ENCODE data around the gene COBLL1. TPM values are rescaled to one million over a fixed set of nuclear protein-coding genes. Genes with fewer than 3 reads are reported as not detected.

COBLL1 gene
- total RNA-seq, 1 experiment from 2014 or later: 3.5 TPM

DNA sequence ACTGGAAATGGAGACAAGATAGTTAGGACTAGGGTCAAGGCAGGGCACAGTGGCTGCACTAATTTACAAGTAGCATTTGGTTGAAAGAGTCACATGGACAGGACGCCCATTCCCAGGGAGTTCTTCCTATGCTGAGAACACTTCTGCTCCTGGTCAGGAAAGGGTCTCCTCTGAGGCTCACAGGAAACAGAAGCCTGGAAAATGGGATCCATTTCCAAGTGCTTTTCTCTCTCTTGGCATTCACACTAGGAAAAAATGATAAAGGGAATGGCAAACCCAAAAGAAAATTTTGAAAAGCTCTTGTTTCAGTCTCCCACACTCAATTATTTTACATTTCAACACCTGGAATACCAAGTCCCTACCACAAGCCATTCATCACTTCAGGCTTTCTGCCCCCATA is 88.7 kb downstream of the COBLL1 start:
- DNase-seq: no peak

DNA sequence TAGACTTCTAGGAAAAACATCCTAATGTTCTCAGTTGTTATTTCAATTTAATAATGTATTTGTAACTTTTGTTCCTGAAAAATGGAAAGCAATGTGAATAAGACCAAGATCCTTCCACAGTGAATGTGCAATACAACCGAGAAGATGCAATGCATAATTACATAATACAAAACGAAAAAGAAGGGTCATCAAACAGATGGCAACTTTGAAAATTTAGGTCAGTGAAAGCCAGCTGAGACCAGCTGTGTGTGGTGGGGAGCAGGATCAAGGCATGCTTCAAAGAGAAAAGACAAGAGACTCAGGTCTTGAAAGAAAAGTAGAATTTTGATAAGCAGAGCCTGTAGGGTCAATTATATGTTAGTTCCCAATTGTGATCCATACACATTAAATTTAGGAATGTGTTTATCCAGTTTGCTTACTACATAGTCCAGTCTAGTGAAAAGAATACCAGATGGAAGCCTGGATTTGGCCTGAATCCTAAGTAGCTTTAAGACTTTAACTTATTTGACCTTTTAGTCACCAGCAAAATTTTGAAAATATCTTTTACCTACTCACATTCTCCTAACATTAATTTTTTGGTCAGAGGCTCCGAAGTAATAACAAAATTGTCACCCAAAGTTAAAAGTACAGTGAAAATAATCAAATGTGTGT is 93.7 kb downstream of the COBLL1 start:
- Histone ChIP-seq H3K27me3 (ENCODE audit: control insufficient read depth, insufficient read depth, low read length) (no peaks in the 10 kb centered on the region), H3K4me3 (ENCODE audit: insufficient read depth, low read depth, low read length) (no peak overlapping the region), H3K36me3 (replicated peaks; ENCODE audit: control insufficient read depth, insufficient read depth, low read length) (no peaks in the 10 kb centered on the region)
- no peak for DNase-seq

More for the DNA sequence above, 88.7 kb downstream of the COBLL1 start:
- H3K4me3 ChIP-seq (ENCODE audit: insufficient read depth, low read depth, low read length): no peak overlapping the region
- no peaks in the 10 kb centered on the region for H3K36me3 ChIP-seq (replicated peaks; ENCODE audit: control insufficient read depth, insufficient read depth, low read length)
- no peaks in the 10 kb centered on the region for H3K27me3 ChIP-seq (ENCODE audit: control insufficient read depth, insufficient read depth, low read length)

DNA sequence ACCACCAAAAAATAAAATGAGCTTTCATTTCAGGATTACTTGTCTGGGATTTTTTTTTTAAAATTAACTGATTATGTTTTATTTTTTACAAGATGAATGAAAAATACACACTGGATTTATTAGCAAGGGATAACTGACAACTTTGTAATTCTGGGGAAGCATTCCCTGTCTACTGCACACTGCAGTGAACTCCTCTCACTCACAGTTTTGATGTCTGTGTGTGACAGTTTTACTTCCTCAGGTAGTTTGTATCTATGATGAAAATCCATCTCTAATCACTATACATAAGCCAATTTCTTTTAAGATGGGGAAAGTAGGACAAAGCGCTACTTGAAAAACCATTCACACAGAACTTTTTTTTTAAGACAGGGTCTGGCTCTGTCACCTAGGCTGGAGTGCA is 94.5 kb downstream of the COBLL1 start:
- no peaks in the 10 kb centered on the region for H3K27me3 ChIP-seq (ENCODE audit: control insufficient read depth, insufficient read depth, low read length)
- H3K36me3 ChIP-seq (replicated peaks; ENCODE audit: control insufficient read depth, insufficient read depth, low read length): no peaks in the 10 kb centered on the region
- no peak for DNase-seq
- no peak overlapping the region for H3K4me3 ChIP-seq (ENCODE audit: insufficient read depth, low read depth, low read length)

DNA sequence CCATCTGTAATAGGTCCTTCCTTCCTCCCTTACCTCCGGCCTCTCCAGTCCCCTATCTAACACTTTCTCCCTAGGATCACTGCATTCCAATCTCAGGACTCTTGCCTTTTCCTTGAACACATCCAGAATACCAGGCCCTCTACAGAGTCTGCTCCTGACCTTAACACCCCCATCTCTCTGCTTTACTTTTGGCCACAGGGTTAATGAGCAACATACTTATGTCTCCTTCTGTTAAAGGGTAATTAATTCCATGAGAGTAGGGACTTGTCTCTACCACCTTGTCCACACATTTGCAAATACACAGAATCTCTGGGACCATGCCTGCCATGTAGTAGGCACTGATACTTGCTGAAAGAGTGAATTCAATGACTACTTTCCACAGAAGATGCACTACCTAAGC is 94.9 kb downstream of the COBLL1 start:
- Histone ChIP-seq H3K4me3 (ENCODE audit: insufficient read depth, low read depth, low read length) (no peak overlapping the region), H3K36me3 (replicated peaks; ENCODE audit: control insufficient read depth, insufficient read depth, low read length) (no peaks in the 10 kb centered on the region), H3K27me3 (ENCODE audit: control insufficient read depth, insufficient read depth, low read length) (no peaks in the 10 kb centered on the region)
- DNase-seq: no peak

DNA sequence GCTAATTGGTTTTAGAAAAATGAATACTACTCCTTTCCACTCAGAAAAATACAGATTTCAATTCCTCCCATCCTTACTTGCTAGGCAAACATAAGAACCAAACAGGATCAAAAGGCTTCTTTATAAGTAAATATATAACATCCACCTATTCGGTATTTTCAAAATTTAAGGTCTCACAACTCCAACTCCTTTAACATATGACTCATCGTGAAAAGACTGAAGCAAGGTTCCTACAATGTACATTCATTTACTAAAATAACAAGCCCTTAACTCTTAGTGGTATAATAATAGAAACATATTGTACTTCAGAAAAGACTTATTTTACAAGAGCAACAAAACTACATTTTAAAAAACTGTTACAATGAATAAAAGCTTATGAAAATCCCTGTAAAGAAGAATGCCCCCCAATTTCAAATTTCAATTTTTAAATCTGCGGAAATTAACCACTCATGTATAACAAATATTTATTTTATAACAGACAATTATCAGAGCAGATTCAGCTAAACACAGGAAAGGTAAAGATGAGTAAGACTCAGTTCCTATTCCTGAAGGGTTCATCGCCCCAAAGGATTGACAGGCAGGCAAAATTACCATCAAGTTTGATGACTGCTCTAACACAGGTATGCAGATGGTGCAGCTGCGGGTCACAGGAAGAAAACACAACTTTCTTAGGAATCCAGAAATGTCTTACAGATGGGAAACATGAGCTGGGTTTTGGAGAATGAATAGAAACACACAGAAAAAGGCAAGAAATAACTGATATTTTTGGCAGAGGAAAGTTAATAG is 96.4 kb downstream of the COBLL1 start:
- Histone ChIP-seq H3K27me3 (ENCODE audit: control insufficient read depth, insufficient read depth, low read length) (no peaks in the 10 kb centered on the region), H3K4me3 (ENCODE audit: insufficient read depth, low read depth, low read length) (no peak overlapping the region)
- DNase-seq: no peak

DNA sequence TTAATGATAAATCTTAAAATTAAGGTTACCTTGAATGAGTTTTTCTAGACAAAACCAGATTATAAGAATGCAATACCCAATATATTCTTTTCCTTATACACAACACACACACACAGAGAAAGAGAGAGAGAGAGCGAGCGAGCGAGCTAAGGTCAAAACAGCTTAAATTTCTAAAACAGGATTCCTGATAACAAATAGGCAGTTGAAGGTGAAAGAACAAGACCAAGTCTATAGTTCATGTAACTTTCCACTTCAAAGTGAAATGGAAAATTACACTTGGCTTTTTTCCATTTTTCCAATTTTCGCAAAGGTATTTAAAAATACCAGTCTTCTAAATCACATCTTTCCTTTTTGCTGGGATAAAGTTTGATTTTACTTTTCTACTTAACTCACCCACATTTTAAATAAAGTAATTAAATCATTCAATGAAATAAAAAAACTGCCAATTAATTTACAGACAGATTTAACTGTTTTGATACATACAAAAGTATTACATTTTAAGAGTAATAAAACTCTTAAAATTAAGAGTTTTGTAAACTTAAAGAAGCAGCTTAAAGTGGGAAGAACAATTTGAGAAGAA is 98.8 kb downstream of the COBLL1 start:
- H3K36me3 ChIP-seq (replicated peaks; ENCODE audit: control insufficient read depth, insufficient read depth, low read length): no peaks in the 10 kb centered on the region
- no peak overlapping the region for H3K4me3 ChIP-seq (ENCODE audit: insufficient read depth, low read depth, low read length)
- no peaks in the 10 kb centered on the region for H3K27me3 ChIP-seq (ENCODE audit: control insufficient read depth, insufficient read depth, low read length)
- no peak for DNase-seq

More for the DNA sequence above, 96.4 kb downstream of the COBLL1 start:
- H3K36me3 ChIP-seq (replicated peaks; ENCODE audit: control insufficient read depth, insufficient read depth, low read length): no peaks in the 10 kb centered on the region

DNA sequence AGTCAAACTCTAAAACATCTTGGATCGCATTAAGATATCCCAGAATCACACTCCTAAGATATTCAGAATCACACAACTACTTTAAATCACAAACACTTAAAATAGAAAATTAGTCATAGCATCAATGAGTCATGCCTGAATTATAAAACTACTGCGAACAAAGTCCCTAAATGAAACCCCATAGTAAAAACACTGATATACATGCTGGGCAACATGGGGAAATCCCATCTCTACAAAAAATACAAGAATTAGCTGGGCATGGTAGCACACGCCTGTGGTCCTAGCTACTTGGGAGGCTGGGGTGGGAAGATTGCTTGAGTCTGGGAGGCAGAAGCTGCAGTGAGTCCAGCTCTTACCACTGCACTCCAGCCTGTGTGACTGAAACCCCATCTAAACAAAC is 101.7 kb downstream of the COBLL1 start:
- H3K36me3 ChIP-seq (replicated peaks; ENCODE audit: control insufficient read depth, insufficient read depth, low read length): no peaks in the 10 kb centered on the region
- H3K4me3 ChIP-seq (ENCODE audit: insufficient read depth, low read depth, low read length): no peak overlapping the region
- DNase-seq: no peak
- H3K27me3 ChIP-seq (ENCODE audit: control insufficient read depth, insufficient read depth, low read length): no peaks in the 10 kb centered on the region

DNA sequence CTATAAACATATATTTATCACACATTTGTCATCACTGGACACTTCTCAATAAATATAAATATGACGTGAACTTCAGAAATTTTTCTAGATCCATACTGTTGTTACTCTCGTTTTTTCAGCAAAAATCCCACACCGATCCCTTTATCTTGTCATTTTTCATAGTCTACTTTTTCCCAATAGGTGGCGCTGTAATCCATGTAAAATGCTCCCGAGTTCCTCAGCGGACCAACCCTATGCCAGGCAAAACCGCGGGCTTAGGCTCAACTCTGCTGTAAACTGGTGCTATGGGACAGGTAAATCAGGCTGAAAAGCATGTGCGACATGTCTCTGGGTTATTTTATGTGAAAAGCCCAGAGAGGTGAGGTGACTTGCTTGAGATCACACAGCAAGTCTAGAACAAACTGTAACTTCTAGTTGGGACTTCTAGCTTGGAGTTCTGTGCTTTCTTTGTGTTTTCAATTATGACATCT is 104.0 kb downstream of the COBLL1 start:
- H3K36me3 ChIP-seq (replicated peaks; ENCODE audit: control insufficient read depth, insufficient read depth, low read length): no peaks in the 10 kb centered on the region
- H3K27me3 ChIP-seq (ENCODE audit: control insufficient read depth, insufficient read depth, low read length): no peaks in the 10 kb centered on the region
- DNase-seq: peak; percentile 32
- no peak overlapping the region for H3K4me3 ChIP-seq (ENCODE audit: insufficient read depth, low read depth, low read length)

DNA sequence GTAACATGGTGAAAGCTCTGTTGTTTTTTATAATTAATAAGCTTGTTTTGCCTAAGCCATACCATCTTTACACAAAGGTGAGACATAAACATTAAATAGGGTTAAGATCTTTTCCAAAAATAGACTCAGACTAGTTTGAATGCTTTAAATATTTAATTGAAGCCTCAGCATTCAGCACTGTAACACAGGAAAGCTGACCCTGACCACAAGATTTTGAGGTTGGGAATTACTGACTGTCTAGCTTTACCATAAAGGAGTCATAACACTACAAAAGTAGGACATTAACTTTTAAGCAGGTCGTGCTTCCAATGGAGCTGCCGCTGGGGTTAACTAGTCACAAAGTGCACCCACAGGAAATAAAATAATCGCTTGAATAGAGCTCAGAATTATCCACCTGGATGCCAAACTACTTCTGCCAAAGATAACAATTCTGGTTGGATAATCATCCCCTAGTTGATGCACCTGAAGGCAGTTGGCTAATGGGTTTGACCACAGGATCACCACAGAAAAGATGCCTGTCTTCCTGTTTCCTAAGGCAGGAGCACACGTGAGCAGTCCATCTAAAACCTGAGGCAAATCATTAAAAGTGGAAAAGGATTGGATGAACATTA is 106.2 kb downstream of the COBLL1 start:
- Histone ChIP-seq H3K27me3 (ENCODE audit: control insufficient read depth, insufficient read depth, low read length) (no peaks in the 10 kb centered on the region), H3K4me3 (ENCODE audit: insufficient read depth, low read depth, low read length) (no peak overlapping the region), H3K36me3 (replicated peaks; ENCODE audit: control insufficient read depth, insufficient read depth, low read length) (no peaks in the 10 kb centered on the region)
- DNase-seq: no peak

DNA sequence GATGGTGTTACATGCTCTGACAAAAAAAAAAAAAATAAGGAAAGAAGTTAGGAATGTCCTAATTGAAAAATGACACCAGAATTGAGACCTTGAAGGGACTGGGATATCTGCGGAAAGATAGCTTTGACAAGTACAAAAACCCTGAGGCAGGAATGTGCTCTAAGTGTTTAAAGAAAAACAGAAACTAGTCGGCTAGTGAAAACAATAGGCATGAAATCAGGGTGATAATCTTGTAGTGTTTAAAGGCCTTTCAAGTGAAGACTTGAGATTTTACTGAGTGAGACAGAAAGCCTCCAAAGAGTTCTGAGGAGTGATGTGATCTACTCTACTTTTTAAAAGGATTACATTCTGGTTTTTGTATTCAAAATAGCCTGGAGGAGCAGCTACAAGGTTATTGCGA is 107.4 kb downstream of the COBLL1 start:
- DNase-seq: no peak
- no peaks in the 10 kb centered on the region for H3K27me3 ChIP-seq (ENCODE audit: control insufficient read depth, insufficient read depth, low read length)
- H3K36me3 ChIP-seq (replicated peaks; ENCODE audit: control insufficient read depth, insufficient read depth, low read length): no peaks in the 10 kb centered on the region
- no peak overlapping the region for H3K4me3 ChIP-seq (ENCODE audit: insufficient read depth, low read depth, low read length)

DNA sequence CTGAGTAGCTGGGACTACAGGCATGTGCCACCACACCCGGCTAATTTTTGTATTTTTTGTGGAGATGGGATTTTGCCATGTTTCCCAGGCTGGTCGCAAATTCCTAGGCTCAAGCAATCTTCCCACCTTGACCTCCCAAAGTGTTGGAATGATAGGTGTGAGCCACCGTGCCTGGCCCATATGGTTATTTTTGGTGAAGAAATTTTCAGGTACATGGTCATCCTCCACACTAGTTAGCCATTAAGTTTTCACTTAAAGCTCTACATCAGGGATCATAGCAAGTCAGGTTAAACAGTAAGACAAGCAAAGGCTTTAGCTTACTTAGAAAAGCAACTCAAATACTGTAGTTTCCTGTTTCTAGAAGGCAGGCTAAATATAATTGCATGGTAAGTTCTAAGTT is 116.1 kb downstream of the COBLL1 start:
- no peak for DNase-seq
- Histone ChIP-seq H3K27me3 (ENCODE audit: control insufficient read depth, insufficient read depth, low read length) (no peaks in the 10 kb centered on the region), H3K4me3 (ENCODE audit: insufficient read depth, low read depth, low read length) (no peak overlapping the region), H3K36me3 (replicated peaks; ENCODE audit: control insufficient read depth, insufficient read depth, low read length) (no peaks in the 10 kb centered on the region)

DNA sequence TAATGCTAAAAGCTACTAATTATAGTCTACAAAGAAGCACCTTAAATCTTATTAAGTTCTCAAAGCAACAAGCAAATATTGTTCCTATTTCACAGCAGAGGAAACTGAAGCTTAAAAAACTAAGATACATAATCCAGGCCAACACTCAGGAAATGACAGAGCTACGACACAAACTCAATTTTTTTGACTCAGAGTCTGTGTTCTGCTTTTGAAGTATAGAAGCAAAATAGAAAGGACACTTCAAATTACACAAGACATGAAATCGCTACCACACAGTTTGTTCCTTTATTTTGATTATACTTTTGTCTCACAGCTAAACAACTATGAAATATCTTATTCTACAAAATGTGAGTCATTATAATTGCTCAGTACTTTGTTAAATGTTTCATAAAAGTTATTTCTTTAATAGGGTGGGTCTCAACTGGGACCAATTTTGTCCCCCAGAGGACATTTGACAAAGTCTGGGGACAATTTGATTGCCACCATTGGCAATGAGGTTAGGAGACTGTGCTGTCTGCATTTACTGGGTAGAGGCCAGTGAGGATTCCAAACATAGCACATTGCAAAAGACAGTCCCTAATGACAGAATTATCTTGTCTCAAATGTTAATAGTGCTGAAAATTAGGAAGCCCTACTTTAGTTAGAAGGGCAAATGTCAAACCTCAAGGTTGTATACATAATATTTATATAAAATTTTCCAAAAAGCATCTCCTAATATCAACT is 118.8 kb downstream of the COBLL1 start:
- no peak overlapping the region for H3K4me3 ChIP-seq (ENCODE audit: insufficient read depth, low read depth, low read length)
- DNase-seq: no peak

DNA sequence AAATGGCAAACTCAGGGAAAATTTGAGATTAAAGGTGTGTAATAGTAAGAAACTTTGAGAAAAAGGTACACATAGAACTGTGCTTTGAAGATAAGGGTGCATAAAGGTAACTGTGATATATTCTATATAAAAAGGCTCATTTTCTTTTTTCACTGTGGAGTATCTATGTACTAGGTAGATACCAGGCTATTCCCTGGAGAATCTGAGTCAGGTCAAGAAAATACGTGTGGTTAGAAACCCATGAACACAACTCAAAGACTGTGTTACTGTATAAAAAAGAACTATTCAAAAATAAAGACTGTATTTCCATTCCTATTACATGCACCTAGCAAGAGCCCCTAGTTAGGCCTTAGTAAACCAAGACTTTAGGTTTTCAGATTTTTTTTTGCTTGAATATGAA is 120.2 kb downstream of the COBLL1 start:
- DNase-seq: no peak
- H3K36me3 ChIP-seq (replicated peaks; ENCODE audit: control insufficient read depth, insufficient read depth, low read length): no peaks in the 10 kb centered on the region
- H3K27me3 ChIP-seq (ENCODE audit: control insufficient read depth, insufficient read depth, low read length): no peaks in the 10 kb centered on the region
- no peak overlapping the region for H3K4me3 ChIP-seq (ENCODE audit: insufficient read depth, low read depth, low read length)

More for the DNA sequence above, 118.8 kb downstream of the COBLL1 start:
- Histone ChIP-seq H3K36me3 (replicated peaks; ENCODE audit: control insufficient read depth, insufficient read depth, low read length) (no peaks in the 10 kb centered on the region), H3K27me3 (ENCODE audit: control insufficient read depth, insufficient read depth, low read length) (no peaks in the 10 kb centered on the region)
